HFF-Myc (cell line): ENCODE results near the gene CFTR.

ENCODE experiments used
- DNase-seq: peaks from one replicate; pipeline ENCODE4 v3.0.0-alpha.2; 2011; ENCODE audit warnings: low read depth; ENCODE audit errors: extremely low read depth
- H3K4me3 ChIP-seq: replicated peaks from 2 replicates; pipeline ENCODE4 v1.5.1; 2011; ENCODE audit warnings: low read depth, mild to moderate bottlenecking, control low read depth, low read length
- TF ChIP-seq, protein P1 (sequence below): IDR thresholded peaks from 2 replicates; pipeline ENCODE4 v1.5.1; 2012; ENCODE audit warnings: mild to moderate bottlenecking, low read depth, low read length, control low read depth; ENCODE audit errors: missing control alignments

CFTR gene

DNA sequence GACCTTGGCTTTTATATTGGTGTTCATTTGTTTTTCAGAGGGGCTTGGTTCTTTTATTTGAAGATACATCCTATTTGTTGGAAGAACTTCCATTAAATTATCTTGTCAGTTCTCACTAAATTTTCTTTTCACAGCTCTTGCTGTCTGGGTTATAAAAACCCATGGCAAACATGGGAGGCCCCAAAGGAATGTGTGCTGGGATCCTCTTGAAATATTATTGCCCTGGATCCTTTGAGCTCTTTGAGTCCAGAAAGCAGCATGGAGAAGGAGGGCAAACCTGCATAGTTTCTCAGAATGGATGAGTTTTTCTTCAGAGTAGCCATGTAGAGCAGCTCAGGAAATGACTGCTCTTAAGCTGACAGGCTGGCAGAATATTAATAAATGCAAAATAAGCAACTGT, 206.0 kb downstream of the CFTR start:
- TF ChIP-seq, protein P1, sequence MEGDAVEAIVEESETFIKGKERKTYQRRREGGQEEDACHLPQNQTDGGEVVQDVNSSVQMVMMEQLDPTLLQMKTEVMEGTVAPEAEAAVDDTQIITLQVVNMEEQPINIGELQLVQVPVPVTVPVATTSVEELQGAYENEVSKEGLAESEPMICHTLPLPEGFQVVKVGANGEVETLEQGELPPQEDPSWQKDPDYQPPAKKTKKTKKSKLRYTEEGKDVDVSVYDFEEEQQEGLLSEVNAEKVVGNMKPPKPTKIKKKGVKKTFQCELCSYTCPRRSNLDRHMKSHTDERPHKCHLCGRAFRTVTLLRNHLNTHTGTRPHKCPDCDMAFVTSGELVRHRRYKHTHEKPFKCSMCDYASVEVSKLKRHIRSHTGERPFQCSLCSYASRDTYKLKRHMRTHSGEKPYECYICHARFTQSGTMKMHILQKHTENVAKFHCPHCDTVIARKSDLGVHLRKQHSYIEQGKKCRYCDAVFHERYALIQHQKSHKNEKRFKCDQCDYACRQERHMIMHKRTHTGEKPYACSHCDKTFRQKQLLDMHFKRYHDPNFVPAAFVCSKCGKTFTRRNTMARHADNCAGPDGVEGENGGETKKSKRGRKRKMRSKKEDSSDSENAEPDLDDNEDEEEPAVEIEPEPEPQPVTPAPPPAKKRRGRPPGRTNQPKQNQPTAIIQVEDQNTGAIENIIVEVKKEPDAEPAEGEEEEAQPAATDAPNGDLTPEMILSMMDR = no peak
- no peak overlapping the region for H3K4me3 ChIP-seq
- DNase-seq = no peak

DNA sequence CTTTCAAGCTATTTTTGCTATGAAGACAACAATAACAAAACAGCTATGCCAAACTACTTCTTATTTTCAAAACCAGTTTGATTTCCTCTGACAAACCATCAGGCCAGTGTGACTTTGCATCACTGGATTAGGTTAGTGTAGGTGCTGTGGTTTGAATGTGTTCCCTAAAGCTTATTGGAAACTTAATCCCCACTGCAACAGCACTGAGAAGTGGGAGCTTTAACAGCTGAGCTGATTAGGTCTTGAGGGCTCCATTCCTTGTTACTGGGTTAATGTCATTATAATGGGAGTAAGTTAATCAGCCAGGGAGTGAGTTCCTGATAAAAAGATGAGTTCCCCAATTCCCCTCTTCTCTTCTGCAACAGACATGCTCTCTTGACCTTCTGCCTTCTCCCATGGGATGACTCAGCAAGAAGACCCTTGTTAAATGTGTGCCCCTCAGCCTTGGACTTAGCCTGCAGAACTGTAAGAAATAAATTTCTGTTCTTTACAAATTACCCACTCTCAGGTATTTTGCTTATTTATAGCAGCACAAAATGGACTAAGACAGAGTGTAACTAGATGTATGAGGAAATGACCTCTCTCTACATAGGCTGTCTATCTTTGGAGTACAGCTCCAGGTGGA, 206.6 kb downstream of the CFTR start:
- H3K4me3 ChIP-seq = no peak overlapping the region
- no peak for DNase-seq
- TF ChIP-seq, protein P1 = no peak

DNA sequence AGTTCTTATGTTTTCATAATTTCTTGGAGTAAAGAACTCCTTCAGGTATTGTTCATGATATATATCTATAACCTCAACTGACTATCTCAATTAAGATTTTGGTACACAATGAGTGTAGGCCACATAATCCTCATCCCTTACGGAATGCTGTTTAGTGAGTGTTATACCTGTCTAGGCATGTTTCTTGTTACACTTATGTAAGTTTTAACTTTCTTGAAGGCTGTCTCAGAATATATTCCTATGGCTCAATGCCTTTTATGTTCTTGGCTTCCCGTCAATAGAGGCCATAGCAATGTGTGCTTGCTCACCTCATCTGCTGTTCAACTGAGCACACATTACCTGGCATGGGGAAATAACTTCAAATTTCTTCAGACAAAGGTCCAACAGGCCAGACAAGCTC, 208.3 kb downstream of the CFTR start:
- no peak overlapping the region for H3K4me3 ChIP-seq
- TF ChIP-seq, protein P1 = no peak
- DNase-seq = no peak

DNA sequence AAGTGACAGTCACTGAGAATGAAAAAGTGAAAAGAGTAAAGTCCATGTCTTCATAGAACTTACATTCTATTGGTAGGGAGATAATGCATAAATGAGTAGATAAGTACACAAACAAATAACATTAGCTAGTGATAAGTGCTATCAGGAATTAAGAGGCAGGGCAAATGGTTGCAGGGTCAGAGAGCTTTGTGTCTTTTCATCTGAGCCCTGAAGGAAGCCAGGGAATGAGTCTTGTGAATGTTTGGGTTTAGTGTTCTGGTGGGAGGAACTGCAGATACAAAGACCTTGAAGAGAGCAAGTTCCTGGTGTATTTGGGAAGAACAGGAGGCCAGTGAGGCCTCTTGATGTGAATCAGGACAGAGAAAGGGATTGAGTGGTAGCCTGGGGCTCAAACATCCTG, 209.6 kb downstream of the CFTR start:
- TF ChIP-seq, protein P1 = no peak
- H3K4me3 ChIP-seq = no peak overlapping the region
- no peak for DNase-seq

DNA sequence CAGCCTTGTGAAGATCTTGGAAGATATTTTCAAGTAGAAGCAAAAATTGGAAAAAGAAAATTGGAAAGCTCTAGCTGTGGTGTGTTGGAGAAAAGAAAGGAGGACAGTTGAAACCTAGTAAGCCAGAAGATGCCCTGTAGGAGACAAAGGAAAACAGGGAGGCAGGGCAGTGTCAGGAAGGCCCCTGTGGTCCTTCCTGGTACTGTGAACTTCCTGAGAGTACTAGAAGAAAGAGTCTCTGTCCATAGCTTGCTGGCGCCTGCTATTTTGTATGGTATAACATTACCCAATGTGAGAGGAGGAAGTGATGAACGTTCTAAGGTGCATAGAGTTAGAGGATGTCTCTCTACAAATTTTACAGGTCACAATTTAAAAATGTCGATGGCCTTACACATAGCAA, 210.3 kb downstream of the CFTR start:
- TF ChIP-seq, protein P1 = no peak
- no peak for DNase-seq
- H3K4me3 ChIP-seq = no peak overlapping the region

DNA sequence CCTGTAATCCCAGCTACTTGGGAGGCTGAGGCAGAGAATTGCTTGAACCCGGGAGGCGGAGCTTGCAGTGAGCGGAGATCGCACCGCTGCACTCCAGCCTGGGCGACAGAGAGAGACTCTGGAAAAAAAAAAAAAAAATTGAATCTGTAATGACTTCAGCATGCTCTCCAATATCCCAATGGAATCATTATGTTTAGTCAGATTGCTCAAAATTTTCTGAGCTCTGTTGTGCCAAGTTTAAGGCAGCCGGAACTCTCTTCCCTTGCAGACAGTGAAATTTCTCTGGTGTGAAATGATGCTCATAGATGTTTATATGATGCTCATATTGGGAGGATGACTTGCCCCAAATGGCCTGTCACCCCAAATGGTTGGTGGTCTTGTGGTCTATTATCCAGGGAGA, 212.5 kb downstream of the CFTR start:
- DNase-seq = no peak
- TF ChIP-seq, protein P1 = no peak
- H3K4me3 ChIP-seq = no peak overlapping the region

DNA sequence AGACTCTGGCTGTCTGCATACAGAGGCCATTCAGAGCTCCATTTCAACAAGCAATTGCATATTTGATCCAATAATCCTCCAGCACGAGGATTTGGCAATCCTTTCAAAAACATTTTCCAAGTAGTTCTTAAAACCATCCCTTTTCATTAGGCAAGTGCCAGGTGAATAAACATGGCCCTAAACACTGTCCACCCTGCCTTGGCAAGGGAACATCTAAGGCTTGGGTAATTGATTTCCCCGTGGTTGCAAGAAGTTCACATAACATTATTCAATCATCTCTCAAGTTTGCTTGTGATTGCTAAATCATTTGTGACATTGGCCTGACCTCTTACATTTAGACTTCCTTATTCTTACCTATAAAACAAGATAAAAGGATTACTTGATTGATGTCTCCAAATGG, 218.2 kb downstream of the CFTR start:
- DNase-seq = no peak
- H3K4me3 ChIP-seq = no peak overlapping the region
- TF ChIP-seq, protein P1 = no peak
